ENCODE data around the gene SF3B1.

DNA sequence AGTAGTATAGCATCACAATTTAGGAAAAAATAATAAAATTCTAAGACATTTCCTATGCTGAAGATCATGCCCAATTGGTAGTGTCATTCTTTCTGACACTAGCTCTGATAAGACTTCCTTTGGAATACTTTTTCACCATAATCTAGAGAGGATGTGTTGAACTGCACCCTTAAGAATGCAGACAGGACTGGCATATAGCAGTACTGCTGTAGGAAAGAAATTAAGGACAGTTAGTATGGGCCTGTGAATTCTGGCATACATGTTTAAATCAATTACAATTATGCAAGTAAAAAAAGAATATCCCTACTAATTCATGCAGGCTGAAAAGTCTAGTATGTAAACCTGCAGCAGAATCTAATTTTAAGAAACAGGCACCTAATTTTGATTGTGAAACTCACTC is 15.4 kb downstream of the SF3B1 start:
- TF ChIP-seq SMARCA5 (IDR thresholded peaks at IDR 0.05) (no peak), WRNIP1 (IDR thresholded peaks at IDR 0.05; ENCODE audit: borderline replicate concordance, low read depth, low read length) (no peak), ATF7 (IDR thresholded peaks at IDR 0.05; ENCODE audit: low read depth) (no peak), RAD21 (IDR thresholded peaks at IDR 0.05; ENCODE audit: insufficient read depth, low read depth, low read length) (no peak), SP1 (IDR thresholded peaks at IDR 0.05; ENCODE audit: low read depth, low read length) (no peak), PRDM15 (CRISPR knock-in tag; IDR thresholded peaks at IDR 0.05) (no peak), POLR2A (IDR thresholded peaks at IDR 0.05; ENCODE audit: low read depth, low read length) (no peak), SRF (IDR thresholded peaks at IDR 0.05; ENCODE audit: low read depth in 2 of 2, low read length in 2 of 2) (no peak), BCL11A (IDR thresholded peaks at IDR 0.05; ENCODE audit: low read depth, low read length) (no peak), JUND (IDR thresholded peaks at IDR 0.05; ENCODE audit: low read depth, low read length) (no peak), POU2F2 (IDR thresholded peaks at IDR 0.05; ENCODE audit: borderline replicate concordance, low read depth, low read length) (no peak)
- TF ChIP-seq, protein P1, sequence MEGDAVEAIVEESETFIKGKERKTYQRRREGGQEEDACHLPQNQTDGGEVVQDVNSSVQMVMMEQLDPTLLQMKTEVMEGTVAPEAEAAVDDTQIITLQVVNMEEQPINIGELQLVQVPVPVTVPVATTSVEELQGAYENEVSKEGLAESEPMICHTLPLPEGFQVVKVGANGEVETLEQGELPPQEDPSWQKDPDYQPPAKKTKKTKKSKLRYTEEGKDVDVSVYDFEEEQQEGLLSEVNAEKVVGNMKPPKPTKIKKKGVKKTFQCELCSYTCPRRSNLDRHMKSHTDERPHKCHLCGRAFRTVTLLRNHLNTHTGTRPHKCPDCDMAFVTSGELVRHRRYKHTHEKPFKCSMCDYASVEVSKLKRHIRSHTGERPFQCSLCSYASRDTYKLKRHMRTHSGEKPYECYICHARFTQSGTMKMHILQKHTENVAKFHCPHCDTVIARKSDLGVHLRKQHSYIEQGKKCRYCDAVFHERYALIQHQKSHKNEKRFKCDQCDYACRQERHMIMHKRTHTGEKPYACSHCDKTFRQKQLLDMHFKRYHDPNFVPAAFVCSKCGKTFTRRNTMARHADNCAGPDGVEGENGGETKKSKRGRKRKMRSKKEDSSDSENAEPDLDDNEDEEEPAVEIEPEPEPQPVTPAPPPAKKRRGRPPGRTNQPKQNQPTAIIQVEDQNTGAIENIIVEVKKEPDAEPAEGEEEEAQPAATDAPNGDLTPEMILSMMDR (IDR thresholded peaks at IDR 0.05 in 2 of 3, conservative IDR thresholded peaks at IDR 0.05 in 1 of 3; ENCODE audit: control insufficient read depth in 2 of 3, extremely low read depth in 1 of 3, insufficient read depth in 1 of 3, low read depth in 3 of 3, low read length in 3 of 3), result no peak
- TF ChIP-seq, protein P2, sequence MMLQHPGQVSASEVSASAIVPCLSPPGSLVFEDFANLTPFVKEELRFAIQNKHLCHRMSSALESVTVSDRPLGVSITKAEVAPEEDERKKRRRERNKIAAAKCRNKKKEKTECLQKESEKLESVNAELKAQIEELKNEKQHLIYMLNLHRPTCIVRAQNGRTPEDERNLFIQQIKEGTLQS (IDR thresholded peaks at IDR 0.05; ENCODE audit: borderline replicate concordance, extremely low read depth, low read depth, low read length), result no peak

All from GM12878 (cell line).